Epithelial cell of esophagus (primary cell): Measurements from ENCODE around the gene TEDC1.
A peak's percentile ranks its signal among the peaks of the same experiment; 100 is the strongest.

ENCODE experiments used
- DNase-seq: peaks from one replicate; pipeline ENCODE4 v3.0.0; 2010; ENCODE audit warnings: low read depth
- H3K4me3 ChIP-seq: 2 replicates; pipeline ENCODE4 v1.5.1; 2011; ENCODE audit warnings: mild to moderate bottlenecking, low read length, control low read depth
- CTCF ChIP-seq: IDR thresholded peaks from 2 replicates; pipeline ENCODE4 v1.5.1; 2011; ENCODE audit warnings: low read depth, mild to moderate bottlenecking, low read length, control low read depth, inconsistent platforms; ENCODE audit not compliant: insufficient read depth; ENCODE audit errors: missing control alignments

TEDC1 gene

GRCh38 chr14:105474483-105475268 lies 16.4 kb upstream of the TEDC1 start, which contains the start of gene CRIP2:
TSS of gene CRIP2 (plus strand) at chr14:105474821. CDS start at chr14:105474863, 42 bp downstream.
- TF ChIP-seq CTCF: no peak
- peak; percentile 53 for DNase-seq
- peak within 1 kb of the TSS; percentile 46 for H3K4me3 ChIP-seq

GRCh38 chr14:105475269-105476096 lies 15.6 kb upstream of the TEDC1 start:
- TF ChIP-seq CTCF: no peak
- H3K4me3 ChIP-seq: peak overlapping the region; percentile 46
- DNase-seq: peak; percentile 62

GRCh38 chr14:105476097-105476830 lies 14.8 kb upstream of the TEDC1 start:
- TF ChIP-seq CTCF: no peak
- peak overlapping the region; percentile 46 for H3K4me3 ChIP-seq
- peak; percentile 22 for DNase-seq

- TF ChIP-seq CTCF: no peak
- no peak for DNase-seq
- no peak overlapping the region for H3K4me3 ChIP-seq
Measured at GRCh38 chr14:105476831-105477659, 14.0 kb upstream of the TEDC1 start.

- no peak for DNase-seq
- TF ChIP-seq CTCF: no peak
- no peak overlapping the region for H3K4me3 ChIP-seq
Measured at GRCh38 chr14:105477660-105478397, 13.2 kb upstream of the TEDC1 start.
